ENCODE measurements around the gene PKP3. TPM values are rescaled to one million over a fixed set of nuclear protein-coding genes. Genes with fewer than 3 reads are reported as not detected.

The PKP3 gene
- total RNA-seq, 2 experiments from 2014 or later = not detected

GRCh38 chr11:452916-453527 lies 59.0 kb downstream of the PKP3 start:
- Histone ChIP-seq H3K27ac (ENCODE audit: low read depth, low read length, poor library complexity, severe bottlenecking) (no peak overlapping the region), H3K4me2 (ENCODE audit: low read length) (no peak overlapping the region), H3K4me3 (ENCODE audit: low read depth, low read length, poor library complexity, severe bottlenecking) (no peak overlapping the region), H3K4me1 (ENCODE audit: insufficient read depth, low read length, poor library complexity, severe bottlenecking) (peaks cover 32% of the 10 kb centered on the region), H2AFZ (ENCODE audit: low read length) (no peak overlapping the region), H3K36me3 (ENCODE audit: insufficient read depth, low read length) (peaks cover 10% of the 10 kb centered on the region; the same call in 1 of the 2 replicates), H4K20me1 (ENCODE audit: insufficient read depth, low read length) (no peaks in the 10 kb centered on the region), H3K79me2 (ENCODE audit: insufficient read depth, low read depth, low read length) (no peaks in the 10 kb centered on the region; the same call in 1 of the 2 replicates), H3K9me3 (ENCODE audit: low read length) (no peaks in the 10 kb centered on the region), H3K9me2 (ENCODE audit: insufficient read depth, low read length) (no peaks in the 10 kb centered on the region)
- no peak for DNase-seq (ENCODE audit: low spot score)
- TF ChIP-seq EZH2phosphoT487 (IDR thresholded peaks at IDR 0.05; ENCODE audit: borderline replicate concordance, low read depth, low read length) = no peak
- no peak for TF ChIP-seq CTCF (conservative IDR thresholded peaks at IDR 0.05; ENCODE audit: low read length)
- intact Hi-C loops (cut with micrococcal nuclease; ENCODE audit: unreplicated experiment) = loop anchor here (5.0 kb wide), 1 partner anchor 246 kb away; the partner anchor contains the start of genes BET1L and RIC8A
- no TSS peak for BruUV-seq (replicated peaks)
- ChIA-PET CTCF (ENCODE audit: unreplicated experiment) (no interaction called here), POLR2A (no interaction called here)

GRCh38 chr11:453564-453963 lies 59.6 kb downstream of the PKP3 start:
- no TSS peak for BruUV-seq (replicated peaks)
- no peaks in the 10 kb centered on the region; the same call in 1 of the 2 replicates for H3K79me2 ChIP-seq (ENCODE audit: insufficient read depth, low read depth, low read length)
- POLR2A ChIA-PET = no interaction called here
- H3K4me1 ChIP-seq (ENCODE audit: insufficient read depth, low read length, poor library complexity, severe bottlenecking) = peaks cover 31% of the 10 kb centered on the region
- CTCF ChIA-PET (ENCODE audit: unreplicated experiment) = no interaction called here
- TF ChIP-seq CTCF (conservative IDR thresholded peaks at IDR 0.05; ENCODE audit: low read length) (no peak), EZH2phosphoT487 (IDR thresholded peaks at IDR 0.05; ENCODE audit: borderline replicate concordance, low read depth, low read length) (no peak)
- H3K9me2 ChIP-seq (ENCODE audit: insufficient read depth, low read length) = no peaks in the 10 kb centered on the region
- H4K20me1 ChIP-seq (ENCODE audit: insufficient read depth, low read length) = no peaks in the 10 kb centered on the region
- no peak overlapping the region for H3K4me2 ChIP-seq (ENCODE audit: low read length)
- no peak overlapping the region for H3K4me3 ChIP-seq (ENCODE audit: low read depth, low read length, poor library complexity, severe bottlenecking)
- no peak for DNase-seq (ENCODE audit: low spot score)
- H3K27ac ChIP-seq (ENCODE audit: low read depth, low read length, poor library complexity, severe bottlenecking) = no peak overlapping the region
- H3K36me3 ChIP-seq (ENCODE audit: insufficient read depth, low read length) = peaks cover 10% of the 10 kb centered on the region; the same call in 1 of the 2 replicates
- intact Hi-C loops (cut with micrococcal nuclease; ENCODE audit: unreplicated experiment) = loop anchor here (5.0 kb wide), 1 partner anchor 246 kb away; the partner anchor contains the start of genes BET1L and RIC8A
- H3K9me3 ChIP-seq (ENCODE audit: low read length) = no peaks in the 10 kb centered on the region
- H2AFZ ChIP-seq (ENCODE audit: low read length) = no peak overlapping the region

GRCh38 chr11:454043-454442 lies 60.0 kb downstream of the PKP3 start:
- no peak overlapping the region for H2AFZ ChIP-seq (ENCODE audit: low read length)
- no peaks in the 10 kb centered on the region for H4K20me1 ChIP-seq (ENCODE audit: insufficient read depth, low read length)
- H3K79me2 ChIP-seq (ENCODE audit: insufficient read depth, low read depth, low read length) = no peaks in the 10 kb centered on the region; the same call in 1 of the 2 replicates
- BruUV-seq (replicated peaks) = no TSS peak
- no peaks in the 10 kb centered on the region for H3K9me2 ChIP-seq (ENCODE audit: insufficient read depth, low read length)
- no peaks in the 10 kb centered on the region for H3K9me3 ChIP-seq (ENCODE audit: low read length)
- peaks cover 26% of the 10 kb centered on the region for H3K4me1 ChIP-seq (ENCODE audit: insufficient read depth, low read length, poor library complexity, severe bottlenecking)
- peaks cover 10% of the 10 kb centered on the region; the same call in 1 of the 2 replicates for H3K36me3 ChIP-seq (ENCODE audit: insufficient read depth, low read length)
- intact Hi-C loops (cut with micrococcal nuclease; ENCODE audit: unreplicated experiment) = loop anchor here (5.0 kb wide), 1 partner anchor 247 kb away; the partner anchor contains the start of genes BET1L and RIC8A
- TF ChIP-seq EZH2phosphoT487 (IDR thresholded peaks at IDR 0.05; ENCODE audit: borderline replicate concordance, low read depth, low read length) (no peak), CTCF (conservative IDR thresholded peaks at IDR 0.05; ENCODE audit: low read length) (no peak)
- ChIA-PET POLR2A (no interaction called here), CTCF (ENCODE audit: unreplicated experiment) (no interaction called here)
- H3K4me3 ChIP-seq (ENCODE audit: low read depth, low read length, poor library complexity, severe bottlenecking) = no peak overlapping the region
- no peak overlapping the region for H3K27ac ChIP-seq (ENCODE audit: low read depth, low read length, poor library complexity, severe bottlenecking)
- no peak for DNase-seq (ENCODE audit: low spot score)
- H3K4me2 ChIP-seq (ENCODE audit: low read length) = no peak overlapping the region
